Neural crest cell (in vitro differentiated cells): ENCODE data around the gene LST1. TPM values are rescaled to one million over a fixed set of nuclear protein-coding genes. Genes with fewer than 3 reads are reported as not detected.

Experiments
- DNase-seq: peaks from one replicate; pipeline ENCODE4 v3.0.0; 2021; ENCODE audit warnings: low read depth, mixed read lengths, low spot score
- H3K27ac Mint-ChIP-seq: one replicate; pipeline ENCODE4 v1.8.0; 2021; ENCODE audit warnings: mild to moderate bottlenecking, mixed read lengths; ENCODE audit not compliant: unreplicated experiment
- H3K27me3 Mint-ChIP-seq: 2 replicates; pipeline ENCODE4 v1.8.0; 2021; ENCODE audit warnings: low read depth, mild to moderate bottlenecking, mixed read lengths
- H3K36me3 Mint-ChIP-seq: 2 replicates; pipeline ENCODE4 v1.8.0; 2021; ENCODE audit warnings: low read depth, mild to moderate bottlenecking, mixed read lengths
- H3K4me1 Mint-ChIP-seq: 2 replicates; pipeline ENCODE4 v1.8.0; 2021; ENCODE audit warnings: mixed read lengths
- H3K4me3 Mint-ChIP-seq: one replicate; pipeline ENCODE4 v1.8.0; 2021; ENCODE audit warnings: mild to moderate bottlenecking, mixed read lengths
- H3K9me3 Mint-ChIP-seq: 2 replicates; pipeline ENCODE4 v1.8.0; 2021; ENCODE audit warnings: mixed read lengths
- long read RNA-seq: library from polyadenylated mRNA; unstranded; transcript quantifications from one replicate; pipeline ENCODE4 v2.0.0, GENCODE V29; 2020
- total RNA-seq: library from RNA; stranded (reverse); gene quantifications from 2 replicates; pipeline ENCODE4 v1.2.1, GENCODE V29; 2021
- TF ChIP-seq, protein P1 (sequence below): fragments of 200-600 bp; sonication (generic); conservative IDR thresholded peaks from 2 replicates; pipeline ENCODE4 v1.5.0; 2021; ENCODE audit warnings: antibody characterized with exemption, mild to moderate bottlenecking

LST1 gene
- total RNA-seq, result not detected in 2 replicates
- long read RNA-seq, result 0 reads

DNA sequence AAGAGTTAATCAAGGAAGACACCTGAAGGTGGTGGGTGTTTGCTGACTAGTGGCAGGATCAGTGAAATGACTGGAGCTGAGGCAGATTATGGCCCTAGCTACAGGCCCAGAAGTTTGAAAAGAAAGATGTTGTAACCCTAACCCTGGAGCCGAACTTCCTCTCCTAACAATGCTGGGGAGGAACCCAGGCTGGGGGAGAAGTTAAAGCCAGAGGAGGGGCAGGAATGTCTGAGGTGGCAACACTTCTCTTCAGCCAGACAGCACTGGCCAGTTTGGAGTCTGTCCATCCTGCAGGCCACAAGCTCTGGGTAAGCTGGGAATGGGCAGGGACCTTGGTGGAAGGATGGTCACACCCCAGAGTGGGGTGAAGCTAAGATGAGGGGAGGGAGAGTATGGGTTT, at the start of gene LST1:
LST1 (plus strand) TSS at position 270 of the 400 bp plus-strand sequence. CDS start 1,023 bp downstream, outside the sequence.
- no peak for DNase-seq
- H3K9me3 Mint-ChIP-seq, result no peaks in the 10 kb centered on the region
- H3K27ac Mint-ChIP-seq, result no peak within 1 kb of the TSS
- no peak within 1 kb of the TSS for H3K4me3 Mint-ChIP-seq
- TF ChIP-seq, protein P1, sequence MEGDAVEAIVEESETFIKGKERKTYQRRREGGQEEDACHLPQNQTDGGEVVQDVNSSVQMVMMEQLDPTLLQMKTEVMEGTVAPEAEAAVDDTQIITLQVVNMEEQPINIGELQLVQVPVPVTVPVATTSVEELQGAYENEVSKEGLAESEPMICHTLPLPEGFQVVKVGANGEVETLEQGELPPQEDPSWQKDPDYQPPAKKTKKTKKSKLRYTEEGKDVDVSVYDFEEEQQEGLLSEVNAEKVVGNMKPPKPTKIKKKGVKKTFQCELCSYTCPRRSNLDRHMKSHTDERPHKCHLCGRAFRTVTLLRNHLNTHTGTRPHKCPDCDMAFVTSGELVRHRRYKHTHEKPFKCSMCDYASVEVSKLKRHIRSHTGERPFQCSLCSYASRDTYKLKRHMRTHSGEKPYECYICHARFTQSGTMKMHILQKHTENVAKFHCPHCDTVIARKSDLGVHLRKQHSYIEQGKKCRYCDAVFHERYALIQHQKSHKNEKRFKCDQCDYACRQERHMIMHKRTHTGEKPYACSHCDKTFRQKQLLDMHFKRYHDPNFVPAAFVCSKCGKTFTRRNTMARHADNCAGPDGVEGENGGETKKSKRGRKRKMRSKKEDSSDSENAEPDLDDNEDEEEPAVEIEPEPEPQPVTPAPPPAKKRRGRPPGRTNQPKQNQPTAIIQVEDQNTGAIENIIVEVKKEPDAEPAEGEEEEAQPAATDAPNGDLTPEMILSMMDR, result no peak
- peaks cover 20% of the 10 kb centered on the region for H3K4me1 Mint-ChIP-seq
- H3K27me3 Mint-ChIP-seq, result peaks cover 11% of the 10 kb centered on the region
- no peaks in the 10 kb centered on the region for H3K36me3 Mint-ChIP-seq

DNA sequence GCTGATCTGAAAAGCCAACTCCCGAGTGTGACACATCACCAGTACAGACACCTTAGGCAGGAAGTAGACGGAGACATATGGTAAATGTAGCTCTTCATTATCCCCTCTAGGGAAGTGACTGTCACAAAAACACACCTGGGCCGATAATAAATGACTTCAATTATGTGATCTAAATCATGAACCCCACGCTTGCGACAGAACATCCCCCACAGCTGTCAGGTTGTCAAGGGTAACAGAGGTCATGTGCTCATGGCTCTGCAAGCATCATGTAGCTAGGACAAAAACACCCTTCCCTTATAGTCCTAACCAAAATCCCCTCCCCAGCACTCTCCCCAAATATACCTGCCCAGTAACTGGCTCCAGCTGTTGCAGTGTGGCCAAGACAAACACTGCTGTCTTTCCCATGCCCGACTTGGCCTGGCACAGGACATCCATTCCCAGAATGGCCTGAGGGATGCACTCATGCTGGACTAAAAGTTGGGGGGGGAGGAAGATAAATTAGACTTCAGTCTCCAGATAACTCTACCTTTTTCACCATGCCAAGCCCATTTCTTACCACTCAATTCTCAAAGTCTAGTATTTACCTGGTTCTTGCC, 47.2 kb upstream of the LST1 start:
- DNase-seq, result no peak
- no peaks in the 10 kb centered on the region for H3K9me3 Mint-ChIP-seq
- no peaks in the 10 kb centered on the region for H3K27me3 Mint-ChIP-seq
- peaks cover 52% of the 10 kb centered on the region for H3K36me3 Mint-ChIP-seq
- no peak overlapping the region for H3K27ac Mint-ChIP-seq
- TF ChIP-seq, protein P1, result no peak
- H3K4me1 Mint-ChIP-seq, result peaks cover 61% of the 10 kb centered on the region
- H3K4me3 Mint-ChIP-seq, result peak overlapping the region; percentile 100

DNA sequence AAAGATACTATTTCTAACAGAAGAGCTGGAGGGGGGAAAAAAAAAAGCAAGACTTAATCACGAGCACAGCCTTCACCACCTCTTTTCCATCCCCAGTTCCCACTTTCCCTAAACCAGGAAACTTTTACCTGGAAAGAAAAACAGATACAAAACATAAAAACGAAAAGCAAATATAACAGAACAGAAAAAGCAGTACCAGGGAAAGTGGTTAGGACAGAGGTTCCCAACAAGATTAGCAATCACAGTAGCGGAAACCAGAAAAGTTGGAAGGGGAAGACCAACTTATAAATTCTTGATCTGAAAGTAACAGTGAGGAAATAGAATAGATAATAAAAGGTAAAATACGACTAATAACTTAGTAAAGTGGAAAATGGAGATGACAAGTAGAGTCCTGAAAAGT, 45.4 kb upstream of the LST1 start:
- DNase-seq, result no peak
- no peaks in the 10 kb centered on the region for H3K9me3 Mint-ChIP-seq
- H3K4me3 Mint-ChIP-seq, result peak overlapping the region; percentile 100
- peak overlapping the region; percentile 100 for H3K27ac Mint-ChIP-seq
- H3K4me1 Mint-ChIP-seq, result peaks cover 57% of the 10 kb centered on the region
- H3K27me3 Mint-ChIP-seq, result no peaks in the 10 kb centered on the region
- H3K36me3 Mint-ChIP-seq, result peaks cover 40% of the 10 kb centered on the region
- TF ChIP-seq, protein P1, result no peak

- Mint-ChIP-seq H3K9me3 (no peaks in the 10 kb centered on the region), H3K27me3 (no peaks in the 10 kb centered on the region), H3K4me1 (peaks cover 57% of the 10 kb centered on the region), H3K36me3 (peaks cover 35% of the 10 kb centered on the region), H3K4me3 (peak overlapping the region; percentile 100), H3K27ac (peak overlapping the region; percentile 100)
- DNase-seq, result no peak
- TF ChIP-seq, protein P1, result no peak
Observed at GRCh38 chr6:31541059-31541657, 44.9 kb upstream of the LST1 start.

DNA sequence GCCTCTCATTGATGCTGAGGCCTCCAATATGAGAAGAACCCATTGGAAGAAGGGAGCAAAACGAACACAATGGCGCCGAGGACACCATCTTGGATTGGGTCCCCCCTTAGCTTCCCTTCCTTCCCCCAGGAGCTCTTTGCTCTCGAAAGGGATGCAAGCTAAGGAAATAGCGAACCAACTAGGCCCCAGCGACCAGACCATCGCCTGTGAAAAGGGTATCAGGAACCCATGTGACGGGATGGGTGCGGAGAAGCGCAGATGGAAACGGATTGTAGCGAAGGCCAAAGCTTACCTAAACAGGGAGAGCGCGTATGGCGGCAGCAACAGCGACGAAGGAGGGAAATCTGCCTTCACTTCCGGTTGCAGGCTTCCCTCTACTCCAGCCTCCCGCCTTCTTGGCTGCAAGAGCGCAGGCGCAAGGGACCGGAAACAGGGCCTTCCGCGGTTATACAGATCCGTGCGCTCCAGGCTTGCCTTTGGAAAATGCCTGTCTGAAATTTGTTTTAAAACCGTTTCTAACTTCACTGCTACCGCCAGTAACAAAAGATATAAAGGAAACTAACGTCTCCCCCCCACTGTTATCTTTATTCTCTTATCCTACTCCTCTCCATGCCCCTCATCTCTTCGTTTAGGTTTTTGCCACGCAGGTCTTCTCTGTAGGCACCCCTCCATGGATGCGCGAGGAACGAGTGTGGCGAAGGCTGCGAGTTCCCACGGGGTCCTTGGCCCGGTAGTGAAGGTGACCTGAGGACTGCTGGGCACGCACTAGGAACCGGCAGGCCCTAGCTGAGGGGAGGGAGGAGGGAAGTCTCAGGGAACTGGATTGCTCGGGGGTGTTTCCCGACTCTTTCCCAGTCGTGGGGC, 44.2 kb upstream of the LST1 start, which contains the start of gene DDX39B:
DDX39B (minus strand) TSS at position 346 of the 864 bp plus-strand sequence. CDS start 1,471 bp downstream, outside the sequence.
- TF ChIP-seq, protein P1, result no peak
- H3K27ac Mint-ChIP-seq, result peak within 1 kb of the TSS; percentile 100
- peak within 1 kb of the TSS; percentile 100 for H3K4me3 Mint-ChIP-seq
- H3K36me3 Mint-ChIP-seq, result peaks cover 29% of the 10 kb centered on the region
- H3K4me1 Mint-ChIP-seq, result peaks cover 60% of the 10 kb centered on the region
- no peaks in the 10 kb centered on the region for H3K9me3 Mint-ChIP-seq
- H3K27me3 Mint-ChIP-seq, result no peaks in the 10 kb centered on the region
- DNase-seq, result peak; percentile 85
